CD4-positive, alpha-beta T cell treated with Interleukin-6 at 100 ng/mL for 8 hours (primary cell): Measurements from ENCODE around the gene BIN1.

ENCODE experiments used
- DNase-seq: peaks from one replicate; pipeline ENCODE4 v3.0.0-alpha.2; 2020; ENCODE audit warnings: mixed read lengths, low spot score

The BIN1 gene

GRCh38 chr2:127024769-127025358, 82.1 kb downstream of the BIN1 start:
- no peak for DNase-seq

- no peak for DNase-seq
These were observed 83.5 kb downstream of the BIN1 start for GRCh38 chr2:127023504-127023903.

DNA sequence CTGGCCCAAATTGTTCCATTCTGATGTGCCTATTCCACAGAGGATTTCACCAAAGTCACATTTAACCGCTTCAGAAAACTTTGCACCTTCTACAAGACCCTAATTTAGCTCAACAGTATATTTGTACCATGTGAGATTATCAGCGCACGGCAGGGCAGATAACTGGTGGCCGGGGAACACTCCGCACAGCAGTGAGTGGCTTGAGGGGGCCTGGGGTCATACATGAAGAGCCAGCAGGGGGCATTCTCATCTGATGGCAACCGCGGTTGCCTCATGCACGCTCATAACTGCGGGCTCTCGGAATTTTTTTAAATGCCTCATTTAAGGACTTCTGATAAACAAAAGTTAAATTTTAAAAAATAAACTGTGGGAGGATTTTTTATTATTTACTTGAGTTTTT, 84.1 kb downstream of the BIN1 start:
- no peak for DNase-seq

DNA sequence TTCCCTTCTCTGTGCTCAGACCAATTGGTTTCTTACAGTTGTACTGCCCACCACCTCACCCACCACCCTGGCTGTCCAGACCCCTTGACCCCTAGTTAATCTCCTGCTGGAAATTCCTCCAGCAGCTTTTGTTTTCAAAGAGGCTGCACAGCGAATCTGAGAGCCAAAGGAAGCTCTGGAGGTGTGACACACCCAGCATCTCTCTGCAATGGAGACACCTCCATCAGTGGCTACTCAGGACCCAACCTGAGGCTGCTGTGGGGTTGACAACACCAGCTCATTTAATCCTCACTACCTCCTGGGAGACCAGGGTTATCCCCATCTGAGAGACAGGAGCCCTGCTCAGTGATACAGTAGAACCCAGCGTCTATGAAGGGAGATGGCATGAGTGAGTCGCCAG, 86.4 kb downstream of the BIN1 start:
- DNase-seq = no peak

DNA sequence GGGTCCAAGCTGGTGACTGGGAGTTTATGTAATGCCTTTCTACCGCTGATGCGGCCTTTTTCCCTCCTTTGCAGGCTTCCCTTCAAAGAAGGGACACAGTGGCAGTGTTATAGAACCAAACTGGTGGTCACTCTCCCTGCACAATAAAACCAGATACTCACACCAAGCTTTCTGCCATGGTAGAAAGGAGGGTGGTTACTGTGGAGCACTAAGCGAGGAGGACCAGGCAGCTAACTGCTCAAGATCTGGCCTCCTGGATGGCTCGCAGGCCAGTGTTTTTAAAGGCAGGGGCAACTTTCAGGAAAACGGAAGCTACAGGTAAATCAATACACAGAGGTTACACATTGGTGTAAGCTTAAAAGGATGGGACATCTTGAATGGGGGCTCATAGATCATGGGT, 89.4 kb downstream of the BIN1 start:
- no peak for DNase-seq

DNA sequence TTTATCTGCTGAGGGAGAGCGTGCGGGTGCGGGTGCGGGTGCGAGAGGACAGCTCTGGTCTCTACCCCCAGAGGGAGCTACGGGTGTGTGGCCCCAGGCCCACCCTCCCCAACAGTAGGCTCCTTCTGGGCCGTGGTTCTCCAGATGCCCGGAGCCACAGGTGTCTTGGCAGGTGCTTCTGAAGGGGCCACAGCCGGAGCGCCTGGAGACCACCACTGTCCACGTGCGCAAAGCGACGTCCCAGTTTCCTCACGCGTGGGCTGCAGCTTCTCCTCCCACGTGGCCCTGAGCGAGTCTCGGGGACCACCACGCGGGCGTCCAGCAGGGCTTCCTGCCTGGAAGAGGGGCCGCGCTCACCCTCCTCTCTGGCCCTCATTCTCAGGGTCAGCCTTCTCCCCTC, 90.6 kb downstream of the BIN1 start:
- DNase-seq = no peak

- no peak for DNase-seq
These were observed 91.6 kb downstream of the BIN1 start for GRCh38 chr2:127015106-127015910.

DNA sequence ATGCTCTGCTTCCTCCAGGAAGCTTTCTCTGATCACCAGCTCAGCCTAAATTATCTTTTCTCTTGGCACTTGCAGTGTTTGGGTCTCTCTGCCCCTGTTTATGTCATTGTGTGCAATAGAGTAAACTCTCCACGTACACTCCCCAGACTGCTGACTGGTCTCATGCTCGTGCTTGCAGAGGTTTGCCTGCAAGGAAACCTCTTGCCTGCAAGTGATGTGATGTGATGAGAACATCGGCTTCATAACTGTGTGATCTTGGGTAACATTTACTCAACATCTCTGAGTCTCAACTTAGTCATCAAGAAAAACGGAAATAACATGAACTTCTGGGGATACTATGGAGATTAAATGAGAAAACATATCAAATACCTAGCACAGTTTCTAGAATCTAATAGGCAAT, 92.3 kb downstream of the BIN1 start:
- no peak for DNase-seq

DNA sequence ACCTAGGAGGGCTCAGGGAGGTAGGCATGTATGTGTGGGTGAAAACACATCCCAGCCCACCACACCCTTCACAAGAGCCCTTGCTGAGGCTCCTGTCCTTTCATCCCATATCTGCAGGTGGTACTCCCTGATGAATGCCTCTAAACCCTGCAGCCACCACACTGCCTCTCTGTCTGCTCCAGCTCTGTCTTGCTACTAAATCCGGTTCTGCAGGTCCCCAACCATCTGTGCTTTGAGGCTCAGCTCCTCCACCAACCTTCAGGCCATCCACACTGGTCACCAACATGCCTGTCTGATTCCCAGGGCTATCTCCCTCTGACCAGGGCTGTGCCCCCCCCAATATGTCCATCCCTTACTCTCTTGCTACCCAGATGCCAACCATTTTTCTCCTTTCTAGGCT, 92.7 kb downstream of the BIN1 start:
- DNase-seq = no peak

DNA sequence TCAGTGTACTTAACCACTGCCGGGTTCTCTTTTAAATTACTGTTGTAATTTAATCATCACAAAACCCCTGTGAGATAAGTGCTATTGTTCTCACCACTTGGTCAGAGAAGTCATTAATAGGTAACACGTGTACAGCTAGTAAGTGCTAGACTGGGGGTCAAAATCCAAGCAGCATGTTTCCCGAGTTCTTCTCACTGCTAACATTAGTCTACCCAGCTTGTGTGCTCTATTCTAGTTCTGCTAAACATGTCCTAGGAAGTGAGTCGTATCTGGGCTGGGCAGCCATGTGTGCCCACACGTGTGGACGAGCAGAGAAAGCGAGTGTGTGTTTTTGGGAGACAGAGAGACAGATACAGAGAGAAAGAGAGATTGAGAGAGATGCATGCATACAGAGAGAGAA, 94.1 kb downstream of the BIN1 start:
- DNase-seq = no peak

DNA sequence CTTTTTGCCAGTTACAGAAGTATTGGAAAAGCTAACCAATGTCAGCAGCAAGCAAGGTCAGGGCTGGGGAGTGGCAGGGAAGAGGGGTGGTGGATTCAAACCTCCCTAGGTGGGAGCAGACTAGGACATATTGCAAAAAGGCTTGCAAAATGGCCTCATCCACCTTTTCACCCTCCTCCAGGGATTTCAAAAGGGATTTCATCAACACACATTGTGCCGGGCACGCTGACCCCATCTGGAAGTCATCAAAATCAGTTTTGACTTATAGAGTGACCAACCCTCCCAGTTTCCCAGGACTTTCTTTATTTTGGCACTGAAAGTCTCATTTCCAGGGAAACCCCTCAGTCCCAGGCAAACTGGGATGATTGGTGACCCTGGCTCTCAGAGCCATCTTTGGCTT, 94.7 kb downstream of the BIN1 start:
- no peak for DNase-seq

GRCh38 chr2:127011796-127012195, 95.2 kb downstream of the BIN1 start:
- DNase-seq = no peak

DNA sequence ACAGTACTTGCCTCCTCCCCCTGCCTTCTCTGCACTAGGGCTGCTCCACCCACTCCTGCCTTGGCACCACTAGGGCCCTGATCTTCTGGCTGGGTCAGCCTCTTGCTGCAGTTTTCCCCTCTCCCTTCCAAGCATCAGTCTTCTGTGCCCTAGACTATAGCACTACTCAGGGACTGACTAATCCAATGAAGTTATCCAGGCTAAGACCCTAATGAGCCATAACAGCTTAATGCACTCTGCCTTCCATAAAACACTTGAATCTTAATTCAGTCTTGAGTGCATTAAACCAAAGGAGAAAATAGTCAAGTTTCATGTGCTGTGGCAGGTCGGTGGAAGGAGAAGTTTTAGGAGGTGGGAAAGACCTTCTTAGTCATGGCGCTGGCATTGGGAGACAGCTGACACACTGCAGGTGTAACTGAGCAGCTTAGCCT, 95.7 kb downstream of the BIN1 start:
- DNase-seq = no peak

GRCh38 chr2:127008265-127009015, 98.5 kb downstream of the BIN1 start:
- no peak for DNase-seq

DNA sequence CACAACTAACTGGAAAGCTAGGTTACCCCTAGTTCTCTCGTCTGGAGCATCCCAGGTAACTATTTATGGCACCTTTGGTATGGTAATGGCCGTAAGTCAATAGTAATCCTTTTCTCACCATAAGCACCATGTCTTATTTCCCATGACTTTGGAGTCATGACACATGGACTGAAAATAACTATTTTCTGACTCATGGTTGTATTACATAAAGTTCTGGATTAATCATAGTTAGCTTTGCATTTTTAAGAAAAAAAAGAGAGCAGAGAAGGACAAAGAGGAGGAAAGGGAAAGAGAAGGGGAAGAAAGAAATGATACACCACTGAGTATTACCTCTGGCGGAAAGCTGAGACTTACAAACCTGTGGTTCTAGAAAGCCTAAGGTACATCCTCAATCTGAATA, 99.3 kb downstream of the BIN1 start:
- DNase-seq = no peak

DNA sequence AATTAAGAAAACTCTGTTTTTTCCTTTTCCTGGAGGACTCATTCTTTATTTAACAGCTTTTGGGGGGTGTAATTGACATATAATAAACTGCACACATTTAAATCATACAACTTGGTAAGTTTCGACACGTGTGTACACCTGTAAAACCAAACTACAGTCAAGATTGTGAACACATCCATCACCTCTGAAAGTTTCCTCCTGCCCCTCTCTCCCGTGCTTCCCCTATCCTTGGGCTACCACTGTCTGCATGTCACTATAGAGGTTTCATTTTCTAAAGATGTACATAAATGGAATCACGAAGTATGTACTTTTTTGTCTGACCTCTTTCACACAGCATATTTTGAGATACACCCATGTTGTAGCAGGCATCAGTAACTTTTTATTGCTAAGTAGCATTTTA, 100.0 kb downstream of the BIN1 start:
- no peak for DNase-seq

GRCh38 chr2:127004893-127005600, 101.9 kb downstream of the BIN1 start:
- no peak for DNase-seq

- DNase-seq = no peak
These were observed 103.7 kb downstream of the BIN1 start for GRCh38 chr2:127003070-127003800.

DNA sequence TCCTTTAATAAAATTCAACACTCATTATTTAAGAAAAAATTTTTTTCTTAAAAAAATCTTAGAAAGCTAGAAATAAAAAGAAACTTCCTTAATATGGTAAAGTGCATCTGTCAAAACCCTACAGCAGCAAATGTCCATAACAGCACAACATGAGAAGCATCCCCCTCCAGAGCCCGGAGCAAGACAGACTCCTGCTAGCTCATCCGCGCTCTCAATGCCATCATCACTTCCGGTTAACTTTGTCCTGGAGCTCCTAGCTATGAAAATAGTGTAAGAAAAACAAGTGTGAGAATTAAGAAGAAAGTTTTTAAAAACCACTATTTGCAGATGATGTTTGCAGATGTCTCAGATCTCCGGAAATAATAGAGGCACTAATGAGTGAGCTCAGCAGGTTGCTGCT, 105.2 kb downstream of the BIN1 start:
- DNase-seq = no peak

DNA sequence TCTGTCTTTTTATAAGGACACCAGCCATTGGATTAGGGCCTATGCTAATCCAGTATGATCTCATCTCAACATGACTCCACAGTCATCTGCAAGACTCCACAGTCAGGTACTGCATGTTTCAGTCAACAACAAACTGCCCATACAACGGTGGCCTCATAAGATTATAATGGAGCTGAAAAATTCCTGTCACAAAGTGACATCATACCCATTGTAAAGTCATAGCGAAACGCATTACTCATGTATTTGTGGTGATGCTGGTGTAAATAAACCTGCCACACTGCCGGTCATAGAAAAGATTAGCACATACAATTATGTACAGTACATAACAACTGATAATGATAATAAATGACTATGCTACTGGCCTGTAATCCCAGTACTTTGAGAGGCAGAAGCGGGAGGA, 106.0 kb downstream of the BIN1 start:
- DNase-seq = no peak

DNA sequence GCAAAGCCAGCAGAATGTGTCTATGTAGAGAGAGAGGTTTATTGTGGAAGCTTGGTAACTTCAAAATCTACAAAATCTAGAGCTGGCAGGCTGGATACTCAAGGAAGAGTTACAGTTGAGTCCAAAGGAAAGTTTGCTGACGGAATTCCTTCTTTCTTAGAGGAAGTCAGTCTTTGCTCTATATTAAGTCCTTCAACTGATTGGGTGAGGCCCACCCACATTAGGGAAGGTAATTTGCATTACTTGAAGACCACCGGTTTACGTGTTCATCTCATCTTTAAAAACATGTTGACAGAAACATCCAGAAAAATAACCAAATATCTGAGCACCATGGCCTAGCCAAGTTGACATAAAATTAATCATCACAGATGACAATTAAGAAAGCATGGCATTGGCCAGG, 106.8 kb downstream of the BIN1 start:
- no peak for DNase-seq
